ENCODE measurements around the gene FBXO10. TPM values are rescaled to one million over a fixed set of nuclear protein-coding genes. Genes with fewer than 3 reads are reported as not detected.

FBXO10 gene
- total and polyA plus RNA-seq, 10 of the 15 experiments (the other 5 are each of a cell fraction or from before 2014, with no cell fraction given) = 1.6 to 17.2 (median 9.6) TPM

DNA sequence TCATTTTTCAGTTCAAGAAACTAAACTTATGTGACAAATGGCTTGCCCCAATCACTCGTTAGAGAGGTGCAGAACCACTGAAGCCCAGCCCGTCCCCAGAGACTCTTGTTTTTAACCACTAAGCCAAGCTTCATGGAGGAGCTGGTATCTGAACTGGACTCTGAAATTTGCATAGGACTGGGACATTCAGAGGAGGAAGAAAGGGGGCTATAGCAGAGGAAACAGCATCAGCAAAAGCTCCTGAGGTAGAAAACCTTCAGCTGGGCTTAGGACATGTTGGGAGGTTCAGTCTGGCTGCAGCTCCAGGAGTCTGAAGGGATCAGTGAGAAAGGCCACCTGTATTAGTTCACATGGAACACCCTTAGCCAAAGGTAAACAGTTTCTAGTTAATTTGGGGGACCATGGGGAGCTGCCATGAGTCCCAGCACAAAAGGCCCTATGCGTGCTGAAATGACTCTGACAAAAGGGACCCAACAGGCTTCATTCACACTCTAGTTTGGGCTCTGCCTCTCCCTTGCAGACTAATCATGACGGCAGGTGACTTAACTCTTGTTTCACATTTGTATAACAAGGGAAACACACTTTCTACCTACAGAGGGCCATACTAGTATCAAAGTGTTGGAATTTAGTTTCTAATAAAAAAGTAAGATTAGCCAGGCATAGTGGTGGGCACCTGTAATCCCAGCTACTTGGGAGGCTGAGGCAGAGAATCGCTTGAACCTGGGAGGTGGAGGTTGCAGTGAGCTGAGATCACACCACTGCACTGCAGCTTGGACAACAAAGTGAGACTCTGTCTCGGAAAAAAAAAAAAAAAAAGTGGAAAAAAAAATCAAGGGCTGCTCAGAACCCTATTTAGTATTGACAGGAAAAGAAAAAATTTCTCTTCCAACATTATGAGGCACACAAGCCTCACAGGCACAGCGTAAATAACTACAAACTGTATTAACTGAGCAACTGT lies 10.2 kb downstream of the FBXO10 start:
- H2AFZ ChIP-seq (ENCODE audit: control insufficient read depth, low read depth, low read length) = peak overlapping the region; percentile 52
- peak; percentile 77 for DNase-seq (ENCODE audit: low read depth, low spot score)
- peak overlapping the region; percentile 57 for H3K4me3 ChIP-seq
- peaks cover 53% of the 10 kb centered on the region for H3K4me1 ChIP-seq (ENCODE audit: control insufficient read depth, insufficient read depth, low read length)
- peak; percentile 84 for ATAC-seq
- in situ Hi-C loops (cut with MboI) = no loop called here
- BruUV-seq (replicated peaks) = no TSS peak
- FAIRE-seq = peak; percentile 64
- WGBS (ENCODE audit: insufficient coverage, insufficient replicate concordance, low lambda C conversion rate, missing lambda C conversion rate) = 0% methylated on average over 6 of the region's 7 CpGs
- ChIA-PET CTCF (interaction anchor here (0.6 to 3.7 kb wide), 6 partner anchors 9 to 69 kb away, joined by 3 to 18 read pairs (median 6); partner anchors contain the start of gene FBXO10), RAD21 (ENCODE audit: unreplicated experiment) (interaction anchor here (0.7 to 2.5 kb wide), 9 partner anchors 10 to 1721 kb away, joined by 3 to 20 read pairs (median 3); partner anchors contain the start of genes FBXO10, POLR1E and TOMM5), SMC1A (ENCODE audit: uncharacterized antibody, unreplicated experiment) (interaction anchor here (0.8 to 3.4 kb wide), 8 partner anchors 9 to 79 kb away, joined by 3 to 26 read pairs (median 4); partner anchors contain the start of genes FBXO10 and TOMM5), POLR2A (interaction anchor here (0.6 to 2.6 kb wide), 10 partner anchors 9 to 357 kb away, joined by 3 to 21 read pairs (median 4); partner anchors contain the start of genes FBXO10, POLR1E and TOMM5)
- no peaks in the 10 kb centered on the region for H3K27me3 ChIP-seq (replicated peaks in 1 of 2; ENCODE audit: control insufficient read depth in 2 of 2, insufficient read depth in 2 of 2, low read length in 1 of 2)
- peak overlapping the region; percentile 95 for H3K4me2 ChIP-seq (ENCODE audit: control insufficient read depth, insufficient read depth)
- H4K20me1 ChIP-seq (ENCODE audit: control insufficient read depth, insufficient read depth) = no peaks in the 10 kb centered on the region
- peak overlapping the region; percentile 68 for H3K9ac ChIP-seq (ENCODE audit: control insufficient read depth, insufficient read depth, low read length)
- H3K79me2 ChIP-seq (ENCODE audit: control insufficient read depth, insufficient read depth, low read length) = peaks cover 16% of the 10 kb centered on the region
- peak overlapping the region; percentile 95 for H3K27ac ChIP-seq (ENCODE audit: control insufficient read depth, insufficient read depth)
- intact Hi-C loops (cut with micrococcal nuclease; ENCODE audit: unreplicated experiment) = loop anchor here (1.0 to 5.0 kb wide), 2 partner anchors 34 to 157 kb away; no protein-coding TSS in a partner anchor
- peaks cover 18% of the 10 kb centered on the region; the same call in 2 of the 3 replicates for H3K9me3 ChIP-seq (replicated peaks; ENCODE audit: control insufficient read depth, insufficient read depth, low read length)
- H3K36me3 ChIP-seq (ENCODE audit: control insufficient read depth in 2 of 2, insufficient read depth in 2 of 2, low read length in 1 of 2) = no peaks in the 10 kb centered on the region
- peak; percentile 52; the same call in 1 of the 2 replicates for TF ChIP-seq NFYB (IDR thresholded peaks at IDR 0.05; ENCODE audit: insufficient read depth, low read depth, low read length)
- no peak for TF ChIP-seq YY1 (IDR thresholded peaks at IDR 0.05; ENCODE audit: low read depth, low read length)
- TF ChIP-seq NFIC (IDR thresholded peaks at IDR 0.05; ENCODE audit: low read depth, low read length) = peak; percentile 31; the same call in 1 of the 2 replicates
- TF ChIP-seq PML (IDR thresholded peaks at IDR 0.05; ENCODE audit: low read length) = peak; percentile 34; the same call in 1 of the 2 replicates
- TF ChIP-seq, protein P1, sequence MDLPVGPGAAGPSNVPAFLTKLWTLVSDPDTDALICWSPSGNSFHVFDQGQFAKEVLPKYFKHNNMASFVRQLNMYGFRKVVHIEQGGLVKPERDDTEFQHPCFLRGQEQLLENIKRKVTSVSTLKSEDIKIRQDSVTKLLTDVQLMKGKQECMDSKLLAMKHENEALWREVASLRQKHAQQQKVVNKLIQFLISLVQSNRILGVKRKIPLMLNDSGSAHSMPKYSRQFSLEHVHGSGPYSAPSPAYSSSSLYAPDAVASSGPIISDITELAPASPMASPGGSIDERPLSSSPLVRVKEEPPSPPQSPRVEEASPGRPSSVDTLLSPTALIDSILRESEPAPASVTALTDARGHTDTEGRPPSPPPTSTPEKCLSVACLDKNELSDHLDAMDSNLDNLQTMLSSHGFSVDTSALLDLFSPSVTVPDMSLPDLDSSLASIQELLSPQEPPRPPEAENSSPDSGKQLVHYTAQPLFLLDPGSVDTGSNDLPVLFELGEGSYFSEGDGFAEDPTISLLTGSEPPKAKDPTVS (IDR thresholded peaks at IDR 0.05; ENCODE audit: low read depth, low read length) = no peak
- TF ChIP-seq, protein P2, sequence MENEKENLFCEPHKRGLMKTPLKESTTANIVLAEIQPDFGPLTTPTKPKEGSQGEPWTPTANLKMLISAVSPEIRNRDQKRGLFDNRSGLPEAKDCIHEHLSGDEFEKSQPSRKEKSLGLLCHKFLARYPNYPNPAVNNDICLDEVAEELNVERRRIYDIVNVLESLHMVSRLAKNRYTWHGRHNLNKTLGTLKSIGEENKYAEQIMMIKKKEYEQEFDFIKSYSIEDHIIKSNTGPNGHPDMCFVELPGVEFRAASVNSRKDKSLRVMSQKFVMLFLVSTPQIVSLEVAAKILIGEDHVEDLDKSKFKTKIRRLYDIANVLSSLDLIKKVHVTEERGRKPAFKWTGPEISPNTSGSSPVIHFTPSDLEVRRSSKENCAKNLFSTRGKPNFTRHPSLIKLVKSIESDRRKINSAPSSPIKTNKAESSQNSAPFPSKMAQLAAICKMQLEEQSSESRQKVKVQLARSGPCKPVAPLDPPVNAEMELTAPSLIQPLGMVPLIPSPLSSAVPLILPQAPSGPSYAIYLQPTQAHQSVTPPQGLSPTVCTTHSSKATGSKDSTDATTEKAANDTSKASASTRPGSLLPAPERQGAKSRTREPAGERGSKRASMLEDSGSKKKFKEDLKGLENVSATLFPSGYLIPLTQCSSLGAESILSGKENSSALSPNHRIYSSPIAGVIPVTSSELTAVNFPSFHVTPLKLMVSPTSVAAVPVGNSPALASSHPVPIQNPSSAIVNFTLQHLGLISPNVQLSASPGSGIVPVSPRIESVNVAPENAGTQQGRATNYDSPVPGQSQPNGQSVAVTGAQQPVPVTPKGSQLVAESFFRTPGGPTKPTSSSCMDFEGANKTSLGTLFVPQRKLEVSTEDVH (IDR thresholded peaks at IDR 0.05; ENCODE audit: low read depth, partially characterized antibody) = no peak
- TF ChIP-seq EED (IDR thresholded peaks at IDR 0.05; ENCODE audit: low read depth) = peak; percentile 59; the same call in 1 of the 2 replicates
- peak; percentile 69 for TF ChIP-seq CBFB (IDR thresholded peaks at IDR 0.05; ENCODE audit: low read depth)
- TF ChIP-seq DPF2 (IDR thresholded peaks at IDR 0.05) = no peak
- peak; percentile 8; the same call in 1 of the 2 replicates for TF ChIP-seq ZNF384 (IDR thresholded peaks at IDR 0.05; ENCODE audit: borderline replicate concordance, low read depth, low read length)
- TF ChIP-seq TCF12 (IDR thresholded peaks at IDR 0.05; ENCODE audit: low read depth, low read length) = 0 out of 2 replicates have a peak, but pooled peaks have one; percentile 13
- TF ChIP-seq MEF2B (IDR thresholded peaks at IDR 0.05; ENCODE audit: partially characterized antibody, poor library complexity, severe bottlenecking) = peak; percentile 84
- TF ChIP-seq PAX5 (IDR thresholded peaks at IDR 0.05; ENCODE audit: borderline replicate concordance, low read depth, low read length) = 0 out of 2 replicates have a peak, but pooled peaks have one; percentile 38
- TF ChIP-seq POLR2A (IDR thresholded peaks at IDR 0.05; ENCODE audit: low read depth, low read length) = peak; percentile 54
- TF ChIP-seq TCF7 (IDR thresholded peaks at IDR 0.05; ENCODE audit: borderline replicate concordance) = peak; percentile 9; the same call in 1 of the 2 replicates
- TF ChIP-seq MTA3 (IDR thresholded peaks at IDR 0.05; ENCODE audit: borderline replicate concordance, low read length) = peak; percentile 63
